AG04449 (cell line): ENCODE measurements around the gene CLN6.

ENCODE experiments used
- CTCF ChIA-PET: fragments of 350-600 bp; formaldehyde crosslinking; extraction: SDS; loops from one replicate; lab custom pipeline; 2021; ENCODE audit warnings: antibody characterized with exemption; lab: Yijun Ruan, JAX
- POLR2A ChIA-PET: fragments of 400-600, 350-600 bp; formaldehyde crosslinking; extraction: SDS; loops from one replicate; lab custom pipeline; 2020; ENCODE audit warnings: antibody characterized with exemption, inconsistent platforms; lab: Yijun Ruan, JAX
- DNase-seq: peaks from one replicate; pipeline ENCODE4 v3.0.0-alpha.2; 2010; ENCODE audit warnings: low read depth, low spot score
- H3K4me3 ChIP-seq: 2 replicates; pipeline ENCODE4 v1.5.1; 2011; ENCODE audit warnings: low read depth, mild to moderate bottlenecking, control low read depth, low read length
- TF ChIP-seq, protein P1 (sequence below): IDR thresholded peaks from one replicate; pipeline ENCODE4 v1.5.1; 2011; ENCODE audit warnings: mild to moderate bottlenecking, moderate library complexity, low read length, control low read depth, inconsistent platforms; ENCODE audit not compliant: insufficient read depth; ENCODE audit errors: missing control alignments

CLN6 gene

DNA sequence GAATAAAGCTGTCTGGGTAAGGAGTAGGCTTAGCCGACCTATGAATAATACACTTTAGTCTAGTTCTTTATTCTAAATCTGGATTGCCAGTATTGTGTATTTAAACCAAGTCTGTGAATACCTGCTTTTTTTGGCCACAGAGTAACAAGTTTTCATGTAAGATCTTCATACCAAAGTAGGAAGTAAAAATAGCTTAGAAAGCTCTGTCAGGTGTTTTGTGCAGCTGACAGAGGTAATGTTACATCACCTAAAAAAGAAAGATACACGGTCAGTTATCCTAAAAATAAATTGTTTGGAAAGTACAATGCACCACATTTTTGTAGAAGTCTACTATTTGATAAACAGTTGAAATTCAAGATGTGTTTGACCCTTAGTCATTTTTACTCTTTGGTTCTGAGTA, 40.9 kb downstream of the CLN6 start:
- ChIA-PET POLR2A (no interaction called here), CTCF (interaction anchor here (1.2 kb wide), 1 partner anchor 22 kb away, joined by 3 read pairs; no protein-coding TSS in a partner anchor)
- no peak overlapping the region for H3K4me3 ChIP-seq
- TF ChIP-seq, protein P1, sequence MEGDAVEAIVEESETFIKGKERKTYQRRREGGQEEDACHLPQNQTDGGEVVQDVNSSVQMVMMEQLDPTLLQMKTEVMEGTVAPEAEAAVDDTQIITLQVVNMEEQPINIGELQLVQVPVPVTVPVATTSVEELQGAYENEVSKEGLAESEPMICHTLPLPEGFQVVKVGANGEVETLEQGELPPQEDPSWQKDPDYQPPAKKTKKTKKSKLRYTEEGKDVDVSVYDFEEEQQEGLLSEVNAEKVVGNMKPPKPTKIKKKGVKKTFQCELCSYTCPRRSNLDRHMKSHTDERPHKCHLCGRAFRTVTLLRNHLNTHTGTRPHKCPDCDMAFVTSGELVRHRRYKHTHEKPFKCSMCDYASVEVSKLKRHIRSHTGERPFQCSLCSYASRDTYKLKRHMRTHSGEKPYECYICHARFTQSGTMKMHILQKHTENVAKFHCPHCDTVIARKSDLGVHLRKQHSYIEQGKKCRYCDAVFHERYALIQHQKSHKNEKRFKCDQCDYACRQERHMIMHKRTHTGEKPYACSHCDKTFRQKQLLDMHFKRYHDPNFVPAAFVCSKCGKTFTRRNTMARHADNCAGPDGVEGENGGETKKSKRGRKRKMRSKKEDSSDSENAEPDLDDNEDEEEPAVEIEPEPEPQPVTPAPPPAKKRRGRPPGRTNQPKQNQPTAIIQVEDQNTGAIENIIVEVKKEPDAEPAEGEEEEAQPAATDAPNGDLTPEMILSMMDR: no peak
- no peak for DNase-seq

DNA sequence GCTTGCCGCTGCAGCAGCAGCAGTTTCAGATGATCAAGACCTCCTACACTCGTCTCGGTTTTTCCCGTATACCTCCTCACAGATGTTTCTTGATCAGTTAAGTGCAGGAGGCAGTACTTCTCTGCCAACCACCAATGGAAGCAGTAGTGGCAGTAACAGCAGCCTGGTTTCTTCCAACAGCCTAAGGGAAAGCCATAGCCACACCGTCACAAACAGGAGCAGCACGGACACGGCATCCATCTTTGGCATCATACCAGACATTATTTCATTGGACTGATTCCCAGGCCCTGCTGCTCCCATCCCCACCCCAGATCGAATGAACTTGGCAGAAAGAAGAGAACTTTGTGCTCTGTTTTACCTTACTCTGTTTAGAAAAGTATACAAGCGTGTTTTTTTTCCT, 42.0 kb downstream of the CLN6 start:
- POLR2A ChIA-PET: no interaction called here
- no peak overlapping the region for H3K4me3 ChIP-seq
- TF ChIP-seq, protein P1: no peak
- DNase-seq: peak; percentile 7
- CTCF ChIA-PET: no interaction called here

DNA sequence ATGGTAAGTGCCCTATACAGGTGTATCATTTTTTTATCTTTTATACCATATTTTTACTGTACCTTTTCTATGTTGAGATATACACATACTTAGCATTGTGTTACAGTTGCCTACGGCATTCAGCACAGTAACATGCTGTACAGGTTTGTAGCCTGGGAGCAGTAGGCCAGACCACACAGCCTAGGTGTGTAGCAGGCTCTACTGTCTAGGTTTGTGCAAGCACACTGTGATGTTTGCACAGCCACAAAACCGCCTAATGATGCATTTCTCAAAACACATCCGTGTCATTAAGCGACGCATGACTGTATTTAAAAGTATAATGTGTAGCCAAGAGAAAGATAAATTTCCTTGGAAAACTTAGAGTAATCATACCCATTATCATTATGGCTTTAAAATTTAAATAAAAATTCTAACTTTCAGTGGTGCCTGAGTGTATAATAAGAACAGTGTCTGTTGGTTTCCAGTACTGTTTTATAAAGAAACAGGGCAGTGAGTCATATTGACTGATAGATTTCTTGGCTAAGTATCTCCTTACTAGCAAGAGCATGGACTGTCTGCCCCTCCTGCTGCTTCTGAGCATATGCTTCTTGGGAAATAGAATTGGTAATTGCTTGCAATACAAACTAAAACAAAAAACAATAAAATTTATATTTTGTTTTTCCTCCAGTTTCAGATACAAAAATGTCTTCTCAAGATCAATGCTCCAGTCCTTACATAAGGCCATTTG, 42.7 kb downstream of the CLN6 start:
- POLR2A ChIA-PET: no interaction called here
- H3K4me3 ChIP-seq: no peak overlapping the region
- peak; percentile 40 for DNase-seq
- CTCF ChIA-PET: interaction anchor here (0.7 kb wide), 1 partner anchor 324 kb away, joined by 3 read pairs; no protein-coding TSS in a partner anchor
- TF ChIP-seq, protein P1: no peak

DNA sequence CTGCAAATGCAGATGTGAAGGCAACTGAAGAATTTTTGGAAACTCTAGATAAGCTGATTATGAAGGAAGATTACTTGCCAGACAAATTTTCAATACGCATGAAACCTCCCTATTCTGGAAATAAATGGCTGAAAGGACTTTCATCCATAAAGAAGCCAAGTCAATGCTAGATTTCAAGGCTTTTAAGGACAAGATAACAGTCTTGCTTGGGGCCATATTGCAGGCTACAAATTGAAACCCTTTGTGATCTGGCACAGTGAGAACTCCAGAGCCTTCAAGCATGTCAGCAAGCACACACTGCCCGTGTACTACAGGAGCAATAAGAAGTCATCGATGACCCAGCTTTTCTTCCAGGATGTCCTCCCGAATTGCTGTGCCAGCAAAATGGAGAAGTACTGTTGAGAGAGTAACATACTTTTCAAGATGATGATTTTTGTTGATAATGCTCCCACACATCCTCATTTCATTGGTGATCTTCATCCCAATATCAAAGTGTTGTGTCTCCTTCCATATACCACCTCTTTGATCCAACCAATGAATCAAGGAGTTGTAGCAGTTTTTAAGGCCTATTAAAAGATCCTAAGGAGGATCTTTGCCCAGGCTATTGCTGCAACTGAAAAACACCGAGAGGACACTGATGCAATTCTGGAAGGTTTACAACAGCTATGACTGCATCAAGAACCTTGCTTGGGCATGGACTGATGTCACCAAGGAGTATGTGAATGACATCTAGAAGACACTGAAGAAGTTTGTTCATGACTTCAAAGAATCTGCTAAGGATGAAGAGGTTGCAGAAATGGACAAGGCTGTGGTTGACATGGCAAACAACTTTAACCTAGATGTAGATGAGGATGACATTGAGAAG, 44.7 kb downstream of the CLN6 start:
- no peak for DNase-seq
- CTCF ChIA-PET: interaction anchor here (0.9 to 2.1 kb wide), 5 partner anchors 10 to 321 kb away, joined by 3 to 10 read pairs (median 5); no protein-coding TSS in a partner anchor
- POLR2A ChIA-PET: no interaction called here
- no peak overlapping the region for H3K4me3 ChIP-seq
- TF ChIP-seq, protein P1: no peak

DNA sequence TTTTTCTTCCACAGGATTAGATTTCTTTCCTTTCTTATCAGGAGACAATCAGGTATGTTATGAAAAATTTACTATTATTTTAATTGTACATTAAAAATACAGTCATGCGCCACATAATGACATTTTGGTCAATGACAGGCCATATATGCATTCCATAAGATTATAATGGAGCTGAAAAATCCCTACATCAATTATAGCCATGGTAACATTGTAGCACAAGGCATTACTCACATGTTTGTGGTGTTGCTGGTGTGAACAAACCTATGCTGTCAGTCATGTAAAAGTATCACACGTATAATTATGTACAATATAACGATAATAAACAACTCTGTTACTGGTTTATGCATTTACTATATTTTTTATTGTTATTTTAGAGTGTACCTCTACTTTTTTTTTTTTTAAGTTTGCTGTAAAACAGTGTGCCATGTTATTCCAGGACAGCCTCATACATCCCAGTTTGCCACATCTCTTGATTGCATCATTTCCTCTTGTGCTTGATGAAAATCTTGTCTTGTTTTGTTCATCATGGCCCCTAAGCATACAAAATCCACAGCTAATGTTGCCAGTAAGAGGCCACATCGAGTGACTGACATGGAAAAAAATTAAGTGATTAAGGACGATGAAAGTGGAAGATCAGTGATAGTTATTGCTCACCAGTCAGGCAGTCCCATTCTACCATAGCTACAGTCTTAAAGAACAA, 45.8 kb downstream of the CLN6 start:
- ChIA-PET CTCF (interaction anchor here (0.9 to 2.1 kb wide), 7 partner anchors 8 to 320 kb away, joined by 3 to 10 read pairs (median 3); no protein-coding TSS in a partner anchor), POLR2A (no interaction called here)
- peak; percentile 5 for DNase-seq
- TF ChIP-seq, protein P1: no peak
- no peak overlapping the region for H3K4me3 ChIP-seq

DNA sequence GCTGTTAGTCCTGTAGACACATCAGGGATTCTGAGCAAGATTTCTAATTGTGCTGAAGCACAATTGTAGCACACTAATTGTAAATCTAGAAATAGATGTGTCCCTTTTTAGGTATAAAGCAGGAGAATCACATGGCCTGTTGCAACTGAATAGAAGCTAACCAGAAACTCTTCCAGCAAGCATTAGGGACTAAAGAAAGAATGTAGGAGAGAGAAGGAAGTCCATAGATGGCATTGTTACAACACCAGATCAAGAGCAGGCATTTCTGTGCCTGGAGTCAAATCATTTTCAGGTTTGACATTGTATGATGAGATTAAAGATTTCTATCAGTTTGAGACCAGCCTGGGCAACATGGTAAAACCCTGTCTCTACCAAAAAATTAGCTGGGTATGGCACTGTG, 51.8 kb downstream of the CLN6 start:
- ChIA-PET POLR2A (no interaction called here), CTCF (interaction anchor here (1.0 to 1.5 kb wide), 2 partner anchors 19 to 315 kb away, joined by 3 to 7 read pairs; no protein-coding TSS in a partner anchor)
- TF ChIP-seq, protein P1: no peak
- peak; percentile 61 for DNase-seq
- no peak overlapping the region for H3K4me3 ChIP-seq
